Skeletal muscle cell (primary cell): Measurements from ENCODE around the gene GJB5.

Experiments used
- DNase-seq: peaks from one replicate; pipeline ENCODE4 v3.0.0-alpha.2; 2010; ENCODE audit warnings: low read depth
- H3K4me3 ChIP-seq: 2 replicates; pipeline ENCODE4 v1.5.1; 2011; ENCODE audit warnings: low read depth, mild to moderate bottlenecking, control low read depth, low read length, moderate library complexity

The GJB5 gene

DNA sequence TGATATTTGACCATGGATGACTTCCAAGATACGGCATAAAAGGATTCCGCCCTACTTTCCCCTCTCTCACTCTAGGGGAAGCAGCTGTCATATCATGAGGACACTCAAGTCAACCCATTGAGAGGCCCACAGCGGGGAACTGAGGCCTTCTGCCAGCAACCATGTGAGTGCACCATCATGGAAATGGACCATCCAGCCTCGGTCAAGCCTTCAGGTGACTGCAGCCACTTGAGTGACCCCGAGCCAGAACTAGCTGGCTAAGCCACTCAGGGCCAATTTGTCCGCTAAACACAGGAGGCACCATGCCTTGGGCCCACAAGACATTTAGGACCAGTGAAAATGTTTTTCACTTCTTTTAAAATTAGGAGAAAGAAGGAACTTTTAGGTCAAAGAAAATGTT lies 11.1 kb upstream of the GJB5 start:
- H3K4me3 ChIP-seq: no peak overlapping the region
- DNase-seq: no peak

DNA sequence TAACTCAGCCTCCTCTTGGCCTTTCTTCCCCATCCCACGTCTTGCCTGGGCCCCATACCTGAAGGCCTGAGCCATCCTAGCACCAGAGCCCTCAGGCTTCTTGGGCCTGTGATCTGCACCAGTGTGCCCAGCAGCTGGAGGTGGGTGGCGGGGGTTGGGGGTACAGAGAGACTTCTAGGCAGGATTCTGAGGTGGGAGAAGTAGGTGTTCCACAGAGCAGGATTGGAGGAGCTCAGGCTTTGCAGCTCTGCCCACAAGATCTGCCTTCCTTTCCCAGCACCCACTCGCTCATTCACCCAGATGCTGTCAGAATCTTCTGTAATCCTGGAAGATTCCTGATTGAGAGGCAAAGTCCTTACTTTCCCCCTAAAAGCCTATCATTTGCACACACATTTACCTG lies 10.0 kb upstream of the GJB5 start:
- no peak overlapping the region for H3K4me3 ChIP-seq
- DNase-seq: no peak

DNA sequence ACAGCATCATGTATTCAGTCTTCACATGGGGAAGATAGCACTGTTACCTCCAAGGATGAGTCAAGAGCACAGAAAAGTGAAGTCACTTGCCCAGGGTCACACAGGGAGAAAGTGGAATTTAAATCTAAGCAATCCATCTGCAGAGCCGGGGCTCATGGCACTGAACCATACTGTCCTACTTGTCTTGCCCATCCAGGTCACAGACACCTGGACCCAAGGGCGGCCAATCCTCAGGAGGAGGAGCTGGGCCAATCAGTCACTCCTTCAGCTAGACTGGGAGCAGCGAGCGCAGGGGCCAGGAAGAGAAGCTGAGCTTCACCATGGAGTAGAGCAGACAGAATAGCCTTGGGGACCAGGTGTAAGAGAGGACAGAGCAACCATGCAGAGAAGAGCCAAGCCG lies 9.2 kb upstream of the GJB5 start:
- no peak for DNase-seq
- H3K4me3 ChIP-seq: no peak overlapping the region

DNA sequence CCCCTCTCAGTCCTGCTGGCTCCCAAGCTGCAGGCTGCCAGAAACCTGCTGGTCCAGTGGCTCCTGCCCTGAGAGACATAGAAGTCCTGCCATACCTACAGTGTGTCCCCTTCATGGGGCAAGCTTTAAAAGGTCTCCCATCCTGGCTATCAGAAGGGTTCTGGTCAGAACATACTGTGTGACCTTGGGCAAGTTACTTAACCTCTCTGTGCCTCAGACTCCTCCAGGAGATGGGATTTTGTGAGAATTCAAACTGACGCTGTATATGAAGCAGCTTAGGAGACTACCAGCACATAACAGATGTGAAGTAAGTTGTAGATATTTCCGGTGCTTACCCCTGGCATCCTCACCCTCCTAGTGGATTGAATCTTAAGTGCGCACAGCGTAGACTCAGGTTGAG lies 8.7 kb upstream of the GJB5 start:
- H3K4me3 ChIP-seq: no peak overlapping the region

DNA sequence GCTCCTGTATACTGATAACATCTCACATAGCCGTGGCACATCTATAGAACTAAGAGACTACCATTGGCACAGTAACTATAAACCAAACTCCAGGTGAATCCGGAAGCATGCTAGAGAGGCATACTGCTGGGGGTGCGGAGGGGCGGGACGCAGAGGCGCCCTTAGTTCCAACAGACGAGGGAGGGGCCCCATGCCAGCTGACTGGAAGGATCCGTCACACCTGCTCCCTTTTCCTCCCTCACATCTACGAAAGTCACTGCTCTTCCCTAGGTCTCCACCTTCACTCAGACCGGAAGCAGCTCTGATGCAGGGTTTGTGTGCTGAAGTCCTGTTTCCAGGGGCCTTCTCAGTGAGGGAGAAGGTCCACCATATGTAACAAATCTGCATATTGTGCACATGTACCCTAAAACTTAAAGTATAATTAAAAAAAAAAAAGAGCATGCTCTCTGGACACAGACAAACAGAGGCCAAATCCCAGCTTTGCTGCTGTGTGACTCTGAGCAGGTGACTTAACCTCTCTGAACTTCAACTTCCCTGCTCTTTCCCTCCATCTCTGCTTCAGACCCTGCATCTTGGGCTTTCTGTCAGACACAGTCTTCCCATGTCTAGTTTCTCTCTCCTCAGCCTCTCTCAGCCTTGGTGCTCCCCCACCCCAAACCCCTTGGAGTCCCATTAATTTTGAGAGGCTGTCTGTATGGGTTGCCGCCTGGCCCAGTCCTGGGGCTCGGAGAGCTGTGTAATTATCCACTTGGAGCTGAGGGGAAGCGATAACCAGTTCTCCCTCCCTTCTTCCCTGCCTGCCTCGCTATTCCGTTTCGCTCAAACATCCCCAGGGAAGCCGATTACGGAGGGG lies 7.8 kb upstream of the GJB5 start:
- H3K4me3 ChIP-seq: no peak overlapping the region
- no peak for DNase-seq

More for the DNA sequence above, 8.7 kb upstream of the GJB5 start:
- DNase-seq: no peak

DNA sequence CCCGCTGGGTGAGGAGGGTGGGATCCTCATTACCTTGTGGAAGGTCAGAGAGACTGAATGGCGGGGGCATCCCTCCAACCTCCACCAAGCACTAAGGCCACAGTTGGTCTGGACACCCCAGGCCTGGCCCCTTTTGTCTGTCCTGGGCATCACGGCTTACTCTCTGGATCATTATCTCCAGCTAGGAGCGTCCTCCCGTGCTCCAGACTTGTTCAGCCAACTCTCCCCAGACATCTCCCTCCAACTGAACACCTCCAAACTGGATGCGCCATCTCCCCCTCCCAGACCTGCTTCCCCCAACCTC lies 7.3 kb upstream of the GJB5 start:
- H3K4me3 ChIP-seq: no peak overlapping the region

DNA sequence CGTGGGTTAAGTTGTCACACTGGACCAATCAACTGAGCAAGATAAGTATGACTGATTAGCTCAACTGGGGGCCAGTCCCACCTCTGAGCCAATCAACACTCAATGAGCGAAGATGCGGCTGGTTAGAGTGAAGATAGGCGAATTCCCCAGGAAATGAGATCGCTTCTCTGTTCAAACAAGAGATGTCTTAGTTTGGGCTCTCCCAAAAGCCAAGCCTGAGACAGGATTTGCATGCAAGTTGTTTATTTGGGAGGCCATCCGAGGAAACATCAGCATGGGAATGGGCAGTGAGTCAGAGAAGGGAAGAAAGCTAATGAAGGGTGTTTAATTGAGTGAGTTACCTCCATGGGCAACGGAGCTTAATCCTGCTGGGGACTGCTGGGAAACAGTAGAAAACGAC lies 4.9 kb upstream of the GJB5 start:
- DNase-seq: no peak
- no peak overlapping the region for H3K4me3 ChIP-seq

More for the DNA sequence above, 7.3 kb upstream of the GJB5 start:
- DNase-seq: no peak

DNA sequence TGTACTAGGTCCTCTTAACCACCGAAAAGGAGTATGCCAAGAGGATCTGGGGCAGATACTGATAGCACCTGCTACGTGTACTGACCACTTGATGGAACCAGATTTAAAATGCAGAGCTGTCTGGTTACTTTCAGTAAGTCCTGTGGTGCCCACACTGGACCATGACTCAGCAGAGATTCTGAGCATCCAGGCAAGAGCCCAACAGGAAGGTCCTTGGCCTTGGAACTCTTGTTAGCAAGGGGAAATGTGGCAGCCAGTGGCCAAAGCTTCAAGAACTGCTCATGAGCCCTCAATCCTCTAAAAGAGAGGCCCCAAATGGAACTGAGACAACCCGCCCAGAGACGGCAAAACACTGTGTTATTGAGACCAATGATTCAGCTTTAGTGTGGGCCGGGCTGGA lies 4.2 kb upstream of the GJB5 start:
- no peak for DNase-seq
- H3K4me3 ChIP-seq: no peak overlapping the region

DNA sequence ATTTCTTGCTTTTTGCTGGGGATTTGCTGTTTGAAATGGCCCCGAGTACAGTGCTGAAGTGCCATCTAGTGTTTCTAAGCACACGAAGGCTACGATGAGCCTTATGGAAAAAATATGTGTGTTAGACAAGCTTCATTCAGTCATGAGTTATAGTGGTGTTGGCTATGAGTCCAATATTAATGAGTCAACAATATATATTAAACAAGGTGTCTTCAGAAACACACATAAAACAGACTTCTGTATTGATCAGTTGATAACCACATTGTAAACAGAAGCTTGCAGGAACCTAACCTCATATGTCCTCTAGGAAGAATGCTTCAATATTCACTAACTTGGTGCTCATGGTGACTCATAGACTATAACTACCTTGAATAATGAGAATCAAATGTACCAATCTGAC lies 1.7 kb upstream of the GJB5 start:
- H3K4me3 ChIP-seq: no peak overlapping the region
- no peak for DNase-seq

DNA sequence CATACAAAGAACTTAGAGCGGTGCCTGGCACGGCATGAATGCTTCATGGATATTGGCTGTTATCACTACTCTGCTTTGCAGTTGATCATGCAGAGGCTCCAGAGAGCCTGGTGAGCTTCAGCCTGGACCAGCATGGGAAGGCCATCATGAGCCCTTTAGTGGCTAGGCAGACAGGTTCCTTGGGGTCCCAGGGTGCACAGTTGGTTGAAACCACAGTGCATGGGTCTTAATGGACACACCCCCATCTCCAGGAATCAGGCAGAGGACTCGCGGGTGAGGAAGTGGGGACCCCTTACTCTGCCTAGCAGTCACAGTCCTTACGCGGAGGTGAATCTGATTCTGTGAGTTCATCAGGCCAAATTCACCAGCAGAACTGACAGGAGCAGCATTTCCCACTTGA lies 1.1 kb downstream of the GJB5 start:
- DNase-seq: no peak
- H3K4me3 ChIP-seq: no peak overlapping the region

DNA sequence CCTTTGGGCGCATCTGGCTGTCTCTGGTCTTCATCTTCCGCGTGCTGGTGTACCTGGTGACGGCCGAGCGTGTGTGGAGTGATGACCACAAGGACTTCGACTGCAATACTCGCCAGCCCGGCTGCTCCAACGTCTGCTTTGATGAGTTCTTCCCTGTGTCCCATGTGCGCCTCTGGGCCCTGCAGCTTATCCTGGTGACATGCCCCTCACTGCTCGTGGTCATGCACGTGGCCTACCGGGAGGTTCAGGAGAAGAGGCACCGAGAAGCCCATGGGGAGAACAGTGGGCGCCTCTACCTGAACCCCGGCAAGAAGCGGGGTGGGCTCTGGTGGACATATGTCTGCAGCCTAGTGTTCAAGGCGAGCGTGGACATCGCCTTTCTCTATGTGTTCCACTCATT lies 2.5 kb downstream of the GJB5 start:
- H3K4me3 ChIP-seq: no peak overlapping the region
- no peak for DNase-seq

DNA sequence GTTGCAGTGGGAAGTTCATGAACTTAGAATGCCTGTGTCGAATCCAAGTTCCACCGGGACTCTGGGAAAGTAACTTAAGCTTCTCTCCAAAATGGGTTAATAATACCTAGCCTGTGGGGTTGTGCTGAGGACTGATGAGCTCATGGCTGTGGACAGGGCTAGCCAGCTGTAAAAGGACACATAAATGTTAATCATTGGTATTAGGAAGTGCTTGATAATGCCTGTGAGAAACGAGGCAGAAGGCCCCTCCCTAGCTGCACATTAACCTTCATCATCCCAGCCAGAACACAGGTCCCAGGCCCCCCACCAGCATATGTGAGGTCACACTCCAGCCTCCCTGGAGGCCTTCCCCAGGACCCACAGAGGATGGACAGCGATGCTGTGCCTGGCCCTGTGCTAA lies 3.9 kb downstream of the GJB5 start:
- DNase-seq: no peak
- no peak overlapping the region for H3K4me3 ChIP-seq

DNA sequence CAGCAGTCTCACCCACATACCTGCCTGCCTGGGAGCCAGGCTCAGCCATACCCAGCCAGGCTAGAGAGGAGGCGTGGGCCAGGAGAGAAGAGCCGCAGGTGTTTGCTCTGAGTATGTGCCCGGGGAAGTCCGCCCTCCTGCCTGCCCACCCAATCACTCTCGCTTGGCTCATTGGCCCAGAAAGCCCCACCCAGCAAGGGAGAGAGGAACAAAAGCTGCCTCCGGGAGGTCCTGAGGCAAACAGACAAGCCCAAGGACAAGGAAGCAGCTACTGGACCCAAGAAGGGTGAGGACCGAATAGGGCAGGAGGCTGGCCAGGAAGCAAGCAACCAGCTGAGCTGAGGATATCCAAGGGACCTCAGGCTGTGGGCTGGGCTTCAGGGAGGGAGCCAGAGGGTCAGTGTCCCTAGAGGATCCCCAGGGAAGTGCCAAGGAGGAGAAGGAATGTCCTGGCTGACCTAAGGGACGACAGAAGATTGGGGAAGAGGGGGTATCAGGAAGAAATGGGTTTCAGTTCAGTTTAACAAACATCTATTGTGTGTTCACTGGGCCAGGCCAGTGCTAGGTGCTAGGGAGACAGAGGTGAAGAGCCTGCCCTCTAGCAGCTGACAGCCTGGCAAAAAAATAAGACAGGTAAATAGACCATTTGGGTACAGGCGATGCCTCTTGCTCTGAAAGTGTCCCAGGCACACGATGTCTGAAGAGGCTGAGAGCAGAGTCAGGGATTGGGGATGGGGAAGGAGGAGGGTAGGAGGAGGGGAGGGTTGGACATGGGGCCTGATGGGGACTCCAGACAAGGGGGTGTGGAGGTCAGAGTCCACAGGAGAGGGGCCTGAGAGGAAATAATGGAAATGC lies 4.9 kb downstream of the GJB5 start, which contains the start of gene GJB4:
TSS of gene GJB4 (plus strand) at position 238 of the 855 bp plus-strand sequence. CDS start 1,515 bp downstream, outside the sequence.
- H3K4me3 ChIP-seq: no peak within 1 kb of the TSS
- DNase-seq: no peak

DNA sequence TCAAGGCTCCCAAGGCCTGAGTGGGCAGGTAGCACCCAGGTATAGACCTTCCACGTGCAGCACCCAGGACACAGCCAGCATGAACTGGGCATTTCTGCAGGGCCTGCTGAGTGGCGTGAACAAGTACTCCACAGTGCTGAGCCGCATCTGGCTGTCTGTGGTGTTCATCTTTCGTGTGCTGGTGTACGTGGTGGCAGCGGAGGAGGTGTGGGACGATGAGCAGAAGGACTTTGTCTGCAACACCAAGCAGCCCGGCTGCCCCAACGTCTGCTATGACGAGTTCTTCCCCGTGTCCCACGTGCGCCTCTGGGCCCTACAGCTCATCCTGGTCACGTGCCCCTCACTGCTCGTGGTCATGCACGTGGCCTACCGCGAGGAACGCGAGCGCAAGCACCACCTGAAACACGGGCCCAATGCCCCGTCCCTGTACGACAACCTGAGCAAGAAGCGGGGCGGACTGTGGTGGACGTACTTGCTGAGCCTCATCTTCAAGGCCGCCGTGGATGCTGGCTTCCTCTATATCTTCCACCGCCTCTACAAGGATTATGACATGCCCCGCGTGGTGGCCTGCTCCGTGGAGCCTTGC lies 6.4 kb downstream of the GJB5 start:
- DNase-seq: no peak
- no peak overlapping the region for H3K4me3 ChIP-seq

DNA sequence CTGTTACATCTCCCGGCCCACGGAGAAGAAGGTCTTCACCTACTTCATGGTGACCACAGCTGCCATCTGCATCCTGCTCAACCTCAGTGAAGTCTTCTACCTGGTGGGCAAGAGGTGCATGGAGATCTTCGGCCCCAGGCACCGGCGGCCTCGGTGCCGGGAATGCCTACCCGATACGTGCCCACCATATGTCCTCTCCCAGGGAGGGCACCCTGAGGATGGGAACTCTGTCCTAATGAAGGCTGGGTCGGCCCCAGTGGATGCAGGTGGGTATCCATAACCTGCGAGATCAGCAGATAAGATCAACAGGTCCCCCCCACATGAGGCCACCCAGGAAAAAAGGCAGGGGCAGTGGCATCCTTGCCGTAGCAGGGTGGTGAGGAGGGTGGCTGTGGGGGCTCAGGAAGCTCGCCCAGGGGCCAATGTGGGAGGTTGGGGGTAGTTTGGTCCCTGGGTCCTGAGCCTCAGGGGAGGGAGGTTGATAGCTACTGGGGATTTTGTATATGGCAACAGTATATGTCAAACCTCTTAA lies 7.0 kb downstream of the GJB5 start:
- no peak for DNase-seq
- no peak overlapping the region for H3K4me3 ChIP-seq

DNA sequence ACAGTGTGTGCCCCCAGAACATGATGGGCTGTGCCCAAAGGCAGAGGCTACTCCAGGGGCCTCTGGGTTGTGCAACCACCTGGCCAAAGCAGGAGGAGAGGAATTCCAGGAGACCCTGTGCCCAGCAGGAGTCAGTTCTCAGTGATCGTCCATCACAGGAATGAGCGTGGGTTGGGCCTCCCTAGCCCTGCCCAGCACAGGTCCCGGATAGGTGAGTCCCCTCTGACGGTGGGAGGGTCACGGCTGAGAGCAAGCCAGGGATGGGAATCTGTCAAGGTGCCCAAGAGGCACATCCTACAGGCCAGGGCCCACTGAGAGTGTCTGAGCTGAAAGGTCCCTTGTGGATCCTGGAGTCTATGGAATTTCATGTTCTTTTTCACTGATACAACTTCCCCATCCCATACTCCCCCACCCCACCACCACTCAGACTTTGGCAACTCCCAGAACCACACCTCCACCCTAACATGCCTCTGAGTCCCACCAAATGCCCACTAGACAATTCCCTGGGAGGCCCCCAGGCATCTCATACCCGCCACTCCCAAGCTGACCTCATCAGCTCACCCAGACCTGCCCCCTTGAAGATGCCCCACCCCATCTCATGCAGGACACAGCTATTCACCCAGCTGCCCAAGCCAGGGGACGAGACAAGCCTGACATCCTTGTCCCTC lies 7.8 kb downstream of the GJB5 start:
- H3K4me3 ChIP-seq: no peak overlapping the region
- no peak for DNase-seq

DNA sequence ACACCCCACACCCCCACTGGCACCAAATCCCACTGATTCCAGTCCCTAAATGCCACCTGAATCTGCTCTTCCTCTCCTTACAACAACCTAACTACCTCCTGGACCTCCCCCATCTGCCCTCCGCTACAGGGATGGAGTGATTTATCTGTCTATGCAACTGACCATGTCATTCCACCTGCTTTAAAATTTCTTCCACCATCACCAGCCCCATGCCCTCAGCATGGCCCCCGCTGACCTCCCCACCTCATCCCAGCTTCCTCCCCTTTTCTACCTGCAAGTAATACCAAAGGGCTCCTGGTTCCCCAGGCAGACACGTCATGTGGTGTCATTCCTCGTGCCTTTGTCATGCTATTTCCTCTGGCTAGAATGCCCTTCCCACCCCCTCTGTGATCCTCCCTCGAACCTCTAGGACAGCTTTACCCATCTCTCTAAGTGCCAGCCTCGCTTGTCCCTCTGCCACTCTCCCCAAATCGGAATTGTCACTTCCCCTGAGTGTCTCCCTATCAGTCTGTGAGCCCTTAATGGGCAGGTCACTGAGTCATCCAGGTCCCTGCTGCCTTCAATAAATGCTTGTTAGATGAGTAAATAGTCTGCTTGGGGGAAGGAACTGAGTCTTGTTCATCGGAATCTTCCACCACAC lies 8.4 kb downstream of the GJB5 start:
- no peak overlapping the region for H3K4me3 ChIP-seq
- DNase-seq: no peak

DNA sequence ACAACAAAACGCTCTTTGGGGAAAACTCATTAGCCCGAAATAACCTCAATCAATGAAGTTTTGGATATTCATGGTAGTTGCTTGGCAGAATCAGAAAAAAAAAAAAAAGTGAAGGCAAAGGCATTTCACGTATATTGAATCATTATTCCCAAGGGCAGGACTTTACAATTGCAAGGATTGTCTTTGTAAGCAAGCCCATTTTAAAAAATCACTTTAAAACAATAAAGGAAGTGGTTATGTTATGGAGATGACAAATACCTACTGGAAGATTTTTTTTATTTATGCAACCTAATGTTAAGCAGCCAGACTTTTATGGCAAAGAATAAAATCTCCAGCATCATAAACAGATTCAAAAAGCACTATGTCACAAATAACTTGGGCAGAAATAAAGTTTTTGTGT lies 14.0 kb downstream of the GJB5 start:
- H3K4me3 ChIP-seq: no peak overlapping the region
- no peak for DNase-seq

DNA sequence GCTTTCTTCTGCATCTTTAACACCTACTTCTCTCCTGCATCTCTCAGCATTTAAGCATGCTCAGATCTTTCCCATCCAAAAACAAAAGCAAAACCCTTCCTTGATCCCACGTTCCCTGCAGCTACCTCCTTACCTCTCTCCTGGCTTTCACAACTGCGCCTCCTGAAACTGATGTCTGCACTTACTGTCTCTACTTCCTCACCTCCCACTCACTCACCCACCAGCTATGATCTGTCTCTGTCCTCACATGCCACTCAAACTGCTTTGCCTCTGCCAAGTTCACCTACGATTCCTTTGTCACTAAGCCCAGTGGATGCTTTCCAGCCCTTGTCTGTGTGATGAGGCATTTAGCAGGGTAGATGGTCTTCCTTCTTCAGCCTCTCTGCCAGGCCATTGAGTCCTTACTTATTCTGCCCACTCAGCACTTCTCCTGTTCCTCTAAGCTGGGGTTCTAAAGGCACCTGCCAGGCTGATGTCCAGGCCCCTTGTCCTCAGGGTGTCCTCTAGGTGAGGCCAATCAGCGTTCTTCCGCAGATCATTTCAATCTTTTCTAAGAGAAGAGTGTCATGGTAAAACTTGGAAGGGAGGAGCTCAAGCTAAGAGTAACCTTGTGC lies 16.2 kb downstream of the GJB5 start:
- no peak for DNase-seq
- H3K4me3 ChIP-seq: no peak overlapping the region
